DMS153 treated with DMSO at 0.1 percent for 48 hours (cell line): ENCODE measurements around the gene APOBEC4.

Source experiments
- DNase-seq: peaks from one replicate; lab custom pipeline; 2025; ENCODE audit not compliant: unreplicated experiment; lab: John Stamatoyannopoulos, UW

Gene APOBEC4

GRCh38 chr1:183675381-183675780 lies 22.3 kb upstream of the APOBEC4 start:
- no peak for DNase-seq

GRCh38 chr1:183674886-183675285 lies 21.8 kb upstream of the APOBEC4 start:
- no peak for DNase-seq

- no peak for DNase-seq
These were observed 21.2 kb upstream of the APOBEC4 start for GRCh38 chr1:183674339-183674738.

DNA sequence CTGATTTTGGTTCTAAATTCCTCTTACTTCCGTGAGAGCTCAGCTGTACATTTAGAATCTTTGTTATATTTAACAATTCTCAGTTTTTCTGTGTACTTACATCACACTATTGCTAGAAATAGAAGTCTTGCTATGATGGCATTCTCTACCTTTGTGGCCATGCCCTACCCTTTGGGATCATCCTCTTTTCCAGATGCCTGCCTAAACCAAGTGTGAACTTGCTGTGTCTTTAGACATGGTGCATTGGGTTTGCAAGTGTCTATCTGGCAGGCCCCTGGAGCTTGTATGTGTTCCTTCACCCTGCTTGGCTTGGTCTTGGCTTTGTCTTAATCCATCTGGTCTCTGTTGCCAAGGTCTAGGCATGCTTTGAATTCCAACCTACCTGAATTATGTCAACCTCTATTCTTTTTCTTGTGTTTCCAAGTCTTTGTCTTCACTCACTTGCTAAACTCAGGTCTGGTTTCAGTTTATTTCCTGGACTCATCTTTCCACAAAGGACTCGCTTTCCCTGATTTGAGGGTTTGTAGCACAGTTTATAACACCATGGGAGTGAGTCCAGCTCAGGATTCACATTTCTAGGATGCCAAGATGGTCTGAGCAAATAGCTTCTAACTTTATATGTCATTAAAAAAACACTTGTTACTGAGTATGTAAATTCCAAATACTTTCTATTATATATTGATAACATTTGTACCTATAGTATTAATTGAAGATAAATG lies 20.6 kb upstream of the APOBEC4 start:
- DNase-seq: no peak

DNA sequence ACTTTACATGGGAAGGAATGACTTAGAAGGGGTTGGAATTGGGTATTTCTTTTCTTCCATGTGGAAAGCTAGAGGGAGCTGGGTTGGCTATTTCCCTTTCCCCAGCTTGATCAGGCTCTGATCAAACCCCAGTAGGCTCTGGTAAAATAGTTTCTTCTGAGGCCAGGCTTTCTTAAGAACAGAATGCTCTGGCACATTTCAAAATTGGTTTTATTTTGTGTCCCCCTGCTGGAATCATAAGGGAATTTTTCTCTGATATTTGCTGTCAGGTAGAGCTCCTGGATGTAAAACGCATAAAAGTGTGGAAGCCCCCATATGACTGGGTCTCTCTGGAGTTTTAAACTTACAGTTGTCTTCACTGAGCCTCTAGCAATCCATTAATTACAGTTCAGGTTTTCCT lies 17.1 kb upstream of the APOBEC4 start:
- DNase-seq: no peak

GRCh38 chr1:183656355-183656754 lies 3.2 kb upstream of the APOBEC4 start:
- DNase-seq: no peak

DNA sequence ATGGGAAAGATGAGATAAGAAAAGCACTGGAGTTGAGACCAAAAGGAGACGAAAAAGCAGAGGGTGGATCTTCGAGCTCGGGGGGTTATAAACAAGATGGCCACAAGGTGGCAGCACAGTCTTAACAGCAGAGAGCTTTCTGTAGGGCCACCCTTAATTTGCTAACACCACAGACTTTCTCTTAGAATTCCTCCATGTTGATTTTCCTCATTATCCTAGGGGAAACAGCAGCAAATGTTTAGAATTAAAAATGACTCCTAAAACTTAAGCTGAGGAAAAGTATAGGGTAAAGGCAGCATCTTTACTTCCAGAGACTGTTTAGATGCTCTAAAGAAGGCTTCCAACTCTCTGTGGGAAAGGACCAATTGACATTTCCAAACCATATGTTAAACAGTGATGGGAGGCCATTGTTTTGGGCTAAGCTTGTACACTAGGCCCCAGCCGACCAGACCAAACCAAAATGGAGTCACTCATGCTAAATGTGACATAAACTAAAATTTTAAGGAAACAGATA lies 2.5 kb upstream of the APOBEC4 start:
- peak; percentile 90 for DNase-seq

- no peak for DNase-seq
These were observed 1.6 kb upstream of the APOBEC4 start for GRCh38 chr1:183654706-183655105.

DNA sequence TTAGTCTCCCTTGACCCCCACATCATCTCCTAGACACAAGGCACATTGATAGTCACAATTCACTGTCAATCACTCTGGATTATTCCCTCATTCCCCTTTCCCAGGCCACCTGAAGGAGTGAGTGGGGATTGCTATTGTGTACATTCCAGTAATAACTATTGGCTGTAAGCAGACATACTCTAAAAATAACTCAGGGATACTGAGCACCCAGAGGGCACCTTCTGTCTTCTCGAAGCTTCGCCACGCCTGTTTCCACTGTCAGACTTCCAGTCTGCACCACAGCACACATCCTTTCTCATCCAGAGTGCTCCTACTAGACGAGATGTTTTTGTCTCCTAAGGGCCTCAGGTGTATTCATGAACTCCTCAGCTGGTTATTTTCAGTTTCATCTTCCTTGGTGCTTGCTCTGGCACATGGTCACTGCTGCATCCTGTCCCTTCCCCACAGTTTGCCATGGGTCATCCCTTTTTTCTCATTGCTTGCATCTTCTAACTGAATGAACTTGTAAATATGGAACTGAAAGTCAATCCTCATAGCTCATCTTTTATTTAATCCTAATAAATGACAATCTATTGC lies 848 bp upstream of the APOBEC4 start:
- no peak for DNase-seq

DNA sequence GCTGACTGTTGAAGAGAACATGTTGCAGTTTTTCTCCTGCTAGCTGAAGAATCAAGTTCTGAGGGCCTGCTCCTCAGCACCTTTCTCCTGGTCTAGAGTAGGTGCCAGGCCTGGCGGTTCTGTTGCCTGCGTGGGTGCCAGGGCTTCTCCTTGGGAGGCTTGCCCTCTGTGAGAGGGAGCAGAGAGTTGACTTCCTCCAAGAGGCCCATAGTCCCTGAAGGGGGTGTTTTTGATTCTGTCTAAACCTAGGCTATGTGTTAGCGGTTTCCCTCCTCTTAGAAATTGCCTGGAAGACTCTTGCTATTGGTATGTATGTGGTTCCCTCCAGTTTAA lies 312 bp upstream of the APOBEC4 start:
- DNase-seq: no peak

DNA sequence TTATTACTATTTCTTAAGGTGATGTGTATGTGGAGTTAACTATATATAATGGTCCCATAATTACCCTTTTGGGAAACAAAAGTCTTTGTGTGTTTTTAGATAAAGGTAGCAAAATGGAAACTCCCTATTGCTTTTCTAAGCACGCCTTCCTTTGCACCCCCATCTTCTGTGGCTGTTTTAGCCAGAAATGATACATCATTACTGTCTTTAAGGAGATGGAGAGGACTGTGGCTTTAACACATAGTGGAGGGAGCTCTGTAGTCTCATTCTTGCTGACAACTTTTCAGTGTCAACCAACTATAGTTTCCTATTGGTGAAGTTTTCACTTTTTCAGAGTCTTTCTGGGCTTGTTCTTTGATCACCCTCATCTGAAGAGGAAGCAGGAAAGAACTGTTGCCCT lies 1.0 kb downstream of the APOBEC4 start:
- no peak for DNase-seq

DNA sequence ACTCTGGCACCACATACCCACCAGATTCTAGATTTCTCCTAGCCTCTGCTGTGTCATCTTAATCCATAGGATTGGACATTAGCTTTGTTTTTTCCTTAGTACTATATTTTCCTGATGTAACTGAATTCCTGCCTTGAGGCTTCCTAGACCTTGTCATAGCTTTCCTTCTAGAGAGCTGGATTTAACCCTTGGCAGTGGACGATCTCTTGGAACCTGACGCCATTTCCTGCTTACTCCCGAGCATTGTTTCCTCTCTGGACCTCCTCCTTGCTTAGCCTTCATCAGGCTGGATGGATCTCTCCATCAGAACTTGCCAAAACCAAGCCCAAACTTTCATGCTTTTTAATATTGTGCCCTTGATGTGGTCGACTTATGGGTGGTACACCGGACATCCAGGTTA lies 1.5 kb downstream of the APOBEC4 start:
- DNase-seq: no peak

- no peak for DNase-seq
These were observed 5.1 kb downstream of the APOBEC4 start for GRCh38 chr1:183648042-183648441.

DNA sequence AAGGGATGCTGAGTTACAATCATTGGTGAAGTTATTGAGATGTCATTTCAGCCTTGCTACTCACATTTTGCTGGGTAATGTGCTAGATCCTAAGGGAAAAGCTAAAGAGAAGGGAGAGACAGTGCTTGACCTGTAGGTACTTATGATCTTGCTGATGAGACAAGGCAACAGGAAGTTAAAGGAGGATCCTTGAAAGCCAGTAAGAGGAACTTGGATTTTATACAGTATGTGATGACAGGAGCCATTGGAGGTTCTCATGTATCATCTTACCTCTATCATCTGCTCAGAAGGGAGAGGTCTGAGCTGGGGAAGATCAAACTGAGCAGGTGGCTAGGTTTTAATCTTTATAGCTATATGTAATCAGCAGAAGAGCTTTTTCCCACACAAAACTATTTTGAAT lies 6.3 kb downstream of the APOBEC4 start:
- no peak for DNase-seq

DNA sequence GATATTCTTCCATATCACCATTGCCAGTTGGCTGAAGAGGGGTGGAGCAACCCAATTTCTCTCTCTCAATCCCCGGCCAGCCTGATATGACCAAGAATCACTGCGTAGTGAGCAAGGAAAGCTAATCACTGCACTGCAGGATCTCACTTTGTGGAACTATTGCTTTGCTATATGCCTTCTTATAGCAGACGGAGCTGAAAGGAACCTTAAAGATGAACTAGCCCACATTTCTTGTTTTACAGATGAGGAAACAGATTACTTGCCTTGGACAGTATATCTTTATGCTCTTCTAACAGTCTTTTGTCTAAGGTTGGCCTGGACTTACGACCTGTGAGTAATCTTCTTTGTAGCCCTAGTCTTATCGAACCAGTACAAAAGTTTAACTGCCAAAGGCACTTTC lies 7.6 kb downstream of the APOBEC4 start:
- DNase-seq: no peak

DNA sequence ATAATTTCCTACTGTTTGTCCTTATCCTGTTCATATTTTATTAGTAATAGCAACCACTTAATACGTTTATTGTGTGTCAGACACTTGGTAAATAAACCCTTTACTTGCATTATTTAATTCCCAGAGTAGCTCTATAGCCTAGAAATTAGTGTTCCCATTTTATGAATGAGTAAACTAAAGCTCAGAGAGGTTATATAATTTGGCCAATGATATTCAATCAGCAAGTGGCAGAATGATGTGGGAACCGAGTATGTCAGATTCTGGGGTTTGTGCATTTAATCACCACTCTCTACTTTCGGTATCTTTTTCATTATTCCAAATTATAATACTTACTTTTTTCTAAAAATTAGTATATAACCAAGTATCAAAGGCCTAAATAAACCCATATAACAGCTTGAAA lies 10.9 kb downstream of the APOBEC4 start:
- no peak for DNase-seq

- DNase-seq: no peak
These were observed 12.9 kb downstream of the APOBEC4 start for GRCh38 chr1:183640193-183640592.

GRCh38 chr1:183638649-183639387 lies 14.3 kb downstream of the APOBEC4 start:
- no peak for DNase-seq

- DNase-seq: no peak
These were observed 16.3 kb downstream of the APOBEC4 start for GRCh38 chr1:183636783-183637182.

- no peak for DNase-seq
These were observed 16.8 kb downstream of the APOBEC4 start for GRCh38 chr1:183636334-183636682.

- DNase-seq: peak; percentile 99
These were observed 17.3 kb downstream of the APOBEC4 start, which contains the start of gene ARPC5 for GRCh38 chr1:183635606-183636333. TSS of gene ARPC5 (minus strand) at chr1:183635783. CDS start at chr1:183635659, 124 bp downstream.
